ENCODE measurements around the gene TOR1B.

DNA sequence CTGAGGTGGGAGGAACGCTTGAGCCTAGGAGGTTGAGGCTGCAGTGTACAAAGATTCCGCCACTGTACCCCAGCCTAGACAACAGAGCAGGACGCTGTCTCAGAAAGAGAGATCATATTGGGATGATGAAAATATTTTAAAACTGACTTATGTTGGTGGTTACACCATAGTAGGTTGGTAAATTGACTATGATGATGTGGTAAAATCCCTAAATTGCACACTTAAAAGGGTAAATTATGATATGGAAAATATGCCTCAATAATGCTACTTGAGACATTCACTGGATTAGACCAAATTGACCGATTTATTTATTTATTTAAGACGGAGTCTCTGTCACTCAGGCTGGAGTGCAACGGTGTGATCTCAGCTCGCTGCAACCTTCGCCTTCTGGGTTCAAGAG is 21.9 kb upstream of the TOR1B start:
- TF ChIP-seq CTCF (IDR thresholded peaks at IDR 0.05): no peak
- TF ChIP-seq POLR2A (IDR thresholded peaks at IDR 0.05): no peak

Measured in lower leg skin (tissue), 3 donors.